Transverse colon (tissue), 3 donors: ENCODE data around the gene BPIFB4.

Source experiments
- POLR2A ChIP-seq: fragments of 450-650 bp; IDR thresholded peaks from one replicate; pipeline ENCODE4 v1.6.1; 2016; ENCODE audit warnings: antibody characterized with exemption, mild to moderate bottlenecking, moderate library complexity
- TF ChIP-seq, protein P1 (sequence below), 5 experiments: fragments of 200-600 bp in 3 of 5; fragments of 450-650 bp in 2 of 5; sonication (generic) in 3 of 5; IDR thresholded peaks; 1 replicate in 2 of 5; 2 replicates in 3 of 5; pipeline ENCODE4 v1.5.1; 2016 to 2017; ENCODE audit warnings: antibody characterized with exemption in 5 of 5, inconsistent platforms in 3 of 5, mild to moderate bottlenecking in 2 of 5, moderate library complexity in 1 of 5

DNA sequence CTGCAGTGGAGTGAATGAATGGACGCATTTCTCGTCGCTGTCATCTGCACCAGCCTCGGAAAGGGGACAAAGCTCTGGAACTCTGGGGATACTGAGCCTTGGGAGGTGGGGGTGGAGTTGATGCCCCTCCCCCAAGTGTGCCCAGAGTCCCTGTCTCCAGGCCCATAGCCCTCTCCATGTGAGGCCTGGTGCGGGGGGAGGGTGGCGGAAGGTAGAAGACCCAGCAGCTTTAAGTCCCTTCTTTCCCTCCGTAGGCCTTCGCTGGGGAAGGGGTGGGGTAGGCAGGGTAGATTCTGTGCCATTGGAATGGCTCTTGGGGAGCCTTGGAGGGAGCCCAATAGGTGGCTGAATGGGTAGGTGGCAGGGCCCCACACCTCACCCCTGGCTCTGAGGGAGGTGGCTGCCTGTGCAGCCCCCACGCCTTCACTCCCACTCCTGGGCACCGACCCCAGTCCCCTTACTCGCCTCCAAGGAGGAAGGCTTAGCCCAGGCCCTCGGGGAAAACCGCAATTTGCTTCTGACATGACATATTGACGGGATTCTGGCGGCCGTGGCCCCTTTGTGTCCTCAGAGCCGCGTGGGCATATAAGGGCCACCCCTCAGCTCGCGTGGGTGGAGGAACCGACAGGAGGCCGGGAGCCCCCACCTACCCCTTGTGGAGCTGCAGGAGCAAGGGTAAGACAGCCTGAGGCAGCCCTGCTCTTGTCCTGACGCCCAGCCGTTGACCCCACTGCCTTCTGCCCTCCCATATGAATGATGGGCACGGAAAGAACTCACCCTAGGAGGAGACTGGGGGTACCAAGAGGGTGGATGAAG is 25.9 kb upstream of the BPIFB4 start, which contains the start of gene BPIFB3:
- TF ChIP-seq, protein P1, sequence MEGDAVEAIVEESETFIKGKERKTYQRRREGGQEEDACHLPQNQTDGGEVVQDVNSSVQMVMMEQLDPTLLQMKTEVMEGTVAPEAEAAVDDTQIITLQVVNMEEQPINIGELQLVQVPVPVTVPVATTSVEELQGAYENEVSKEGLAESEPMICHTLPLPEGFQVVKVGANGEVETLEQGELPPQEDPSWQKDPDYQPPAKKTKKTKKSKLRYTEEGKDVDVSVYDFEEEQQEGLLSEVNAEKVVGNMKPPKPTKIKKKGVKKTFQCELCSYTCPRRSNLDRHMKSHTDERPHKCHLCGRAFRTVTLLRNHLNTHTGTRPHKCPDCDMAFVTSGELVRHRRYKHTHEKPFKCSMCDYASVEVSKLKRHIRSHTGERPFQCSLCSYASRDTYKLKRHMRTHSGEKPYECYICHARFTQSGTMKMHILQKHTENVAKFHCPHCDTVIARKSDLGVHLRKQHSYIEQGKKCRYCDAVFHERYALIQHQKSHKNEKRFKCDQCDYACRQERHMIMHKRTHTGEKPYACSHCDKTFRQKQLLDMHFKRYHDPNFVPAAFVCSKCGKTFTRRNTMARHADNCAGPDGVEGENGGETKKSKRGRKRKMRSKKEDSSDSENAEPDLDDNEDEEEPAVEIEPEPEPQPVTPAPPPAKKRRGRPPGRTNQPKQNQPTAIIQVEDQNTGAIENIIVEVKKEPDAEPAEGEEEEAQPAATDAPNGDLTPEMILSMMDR (IDR thresholded peaks at IDR 0.05) = no peak
- TF ChIP-seq POLR2A = no peak
